Keratinocyte (primary cell): Measurements from ENCODE around the gene MCF2L2. TPM values are rescaled to one million over a fixed set of nuclear protein-coding genes. Genes with fewer than 3 reads are reported as not detected.

Experiments used
- DNase-seq: peaks from one replicate; pipeline ENCODE4 v3.0.0-alpha.2; 2011; ENCODE audit warnings: low read depth, missing footprints, low spot score
- FAIRE-seq: peaks from 2 replicates; lab custom pipeline; 2011; peaks lifted over from hg19 to GRCh38; lab: Jason Lieb, UNC
- H2AFZ ChIP-seq: 2 replicates; pipeline ENCODE4 v1.6.0; 2012; ENCODE audit warnings: low read length, control low read depth, inconsistent platforms; ENCODE audit not compliant: control insufficient read depth
- H3K27ac ChIP-seq: 2 replicates; pipeline ENCODE4 v1.5.1; 2011; ENCODE audit warnings: low read length; ENCODE audit not compliant: control insufficient read depth, insufficient read depth
- H3K27me3 ChIP-seq: 3 replicates; pipeline ENCODE4 v1.6.0; 2011; ENCODE audit warnings: low read length; ENCODE audit not compliant: control insufficient read depth, insufficient read depth; ENCODE audit errors: extremely low read depth
- H3K36me3 ChIP-seq, 2 experiments: 2 replicates in 1 of 2; 3 replicates in 1 of 2; pipeline ENCODE4 v1.5.1; 2011; ENCODE audit warnings: low read length in 2 of 2, mild to moderate bottlenecking in 1 of 2; ENCODE audit not compliant: control insufficient read depth in 2 of 2, insufficient read depth in 2 of 2; ENCODE audit errors: extremely low read depth in 1 of 2
- H3K4me1 ChIP-seq: 3 replicates; pipeline ENCODE4 v1.5.1; 2011; ENCODE audit warnings: low read length; ENCODE audit not compliant: control insufficient read depth, insufficient read depth; ENCODE audit errors: extremely low read depth
- H3K4me2 ChIP-seq: 3 replicates; pipeline ENCODE4 v1.6.0; 2011; ENCODE audit warnings: low read depth, low read length; ENCODE audit not compliant: control insufficient read depth, insufficient read depth; ENCODE audit errors: extremely low read depth
- H3K4me3 ChIP-seq, 3 experiments: fragments of 200-600 bp in 1 of 3; sonication (generic) in 1 of 3; 2 replicates in 2 of 3; 3 replicates in 1 of 3; pipeline ENCODE4 v1.5.1; 2011 to 2016; ENCODE audit warnings: low read length in 3 of 3, mild to moderate bottlenecking in 3 of 3, control low read depth in 2 of 3, inconsistent platforms in 1 of 3, low read depth in 1 of 3, mixed read lengths in 1 of 3, mixed run types in 1 of 3, moderate library complexity in 1 of 3; ENCODE audit not compliant: control insufficient read depth in 2 of 3, insufficient read depth in 2 of 3; ENCODE audit errors: extremely low read depth in 1 of 3
- H3K79me2 ChIP-seq: 2 replicates; pipeline ENCODE4 v1.6.0; 2012; ENCODE audit warnings: low read length; ENCODE audit not compliant: control insufficient read depth, insufficient read depth
- H3K9ac ChIP-seq: 3 replicates; pipeline ENCODE4 v1.6.0; 2011; ENCODE audit warnings: low read length; ENCODE audit not compliant: control insufficient read depth, insufficient read depth; ENCODE audit errors: extremely low read depth
- H3K9me1 ChIP-seq: 3 replicates; pipeline ENCODE4 v1.6.0; 2011; ENCODE audit warnings: low read length; ENCODE audit not compliant: control insufficient read depth, insufficient read depth; ENCODE audit errors: extremely low read depth
- H3K9me3 ChIP-seq: 2 replicates; pipeline ENCODE4 v1.5.1; 2012; ENCODE audit warnings: low read depth, low read length; ENCODE audit not compliant: control insufficient read depth
- H4K20me1 ChIP-seq: 3 replicates; pipeline ENCODE4 v1.6.0; 2011; ENCODE audit warnings: low read length; ENCODE audit not compliant: control insufficient read depth, insufficient read depth; ENCODE audit errors: extremely low read depth
- CTCF ChIP-seq, 3 experiments: IDR thresholded peaks in 1 of 3; conservative IDR thresholded peaks in 1 of 3; optimal IDR thresholded peaks in 1 of 3; 2 replicates in 2 of 3; 3 replicates in 1 of 3; pipeline versions ENCODE3 to v1.5.1; 2011; ENCODE audit warnings: low read length in 3 of 3, mild to moderate bottlenecking in 3 of 3, moderate library complexity in 2 of 3, control low read depth in 1 of 3, inconsistent platforms in 1 of 3; ENCODE audit not compliant: insufficient read depth in 2 of 3; ENCODE audit errors: extremely low read depth in 1 of 3
- EZH2 ChIP-seq: IDR thresholded peaks from one replicate; pipeline ENCODE4 v1.6.1; 2012; ENCODE audit warnings: inconsistent platforms, mild to moderate bottlenecking, low read length, moderate library complexity
- dilution Hi-C: fragments of 300-500 bp; cut with MboI; formaldehyde crosslinking; loops from one replicate; pipeline ENCODE4 v1.7.0; 2020; ENCODE audit warnings: low sequenced_read_pairs; ENCODE audit not compliant: extremely low pct_ligation_motif_present
- polyA plus RNA-seq, 5 experiments: library from polyadenylated mRNA; depleted of rRNA in 3 of 5; stranded (reverse) in 3 of 5; stranded (forward) in 1 of 5; unstranded in 1 of 5; fragments of >200 nt; gene quantifications; 1 replicate in 1 of 5; 2 replicates in 3 of 5; 3 replicates in 1 of 5; pipeline versions ENCODE4 v1.2.1 to v1.2.3, GENCODE V29; 2011 to 2012; ENCODE audit warnings: missing spikeins in 2 of 5, low read depth in 1 of 5, low replicate concordance in 1 of 5

Gene MCF2L2
- polyA plus RNA-seq, 1 donor (not counting 4 experiments of a cell fraction or from before 2014, with no cell fraction given): 0.26 TPM

- Histone ChIP-seq H3K27me3 (no peaks in the 10 kb centered on the region), H3K4me2 (no peak overlapping the region), H2AFZ (no peak overlapping the region), H3K9me1 (no peaks in the 10 kb centered on the region), H3K9ac (no peak overlapping the region), H3K4me1 (no peaks in the 10 kb centered on the region), H4K20me1 (no peaks in the 10 kb centered on the region), H3K4me3 (no peak overlapping the region), H3K27ac (no peak overlapping the region), H3K79me2 (no peaks in the 10 kb centered on the region), H3K9me3 (no peaks in the 10 kb centered on the region), H3K36me3 (no peaks in the 10 kb centered on the region)
- dilution Hi-C loops: no loop called here
- FAIRE-seq (no peak), DNase-seq (no peak)
- TF ChIP-seq EZH2: no peak
- TF ChIP-seq CTCF (optimal IDR thresholded peaks at IDR 0.05 in 1 of 3, IDR thresholded peaks at IDR 0.05 in 1 of 3, conservative IDR thresholded peaks at IDR 0.05 in 1 of 3; ENCODE audit: extremely low read depth in 1 of 3, insufficient read depth in 2 of 3, low read length in 3 of 3): no peak
Observed at GRCh38 chr3:183342824-183343223, 85.6 kb downstream of the MCF2L2 start.

- Histone ChIP-seq H4K20me1 (no peaks in the 10 kb centered on the region), H3K79me2 (no peaks in the 10 kb centered on the region), H3K4me3 (no peak overlapping the region), H3K4me1 (no peaks in the 10 kb centered on the region), H3K9me3 (no peaks in the 10 kb centered on the region), H3K4me2 (no peak overlapping the region), H3K9ac (no peak overlapping the region), H2AFZ (no peak overlapping the region), H3K27ac (no peak overlapping the region), H3K27me3 (no peaks in the 10 kb centered on the region), H3K9me1 (no peaks in the 10 kb centered on the region), H3K36me3 (no peaks in the 10 kb centered on the region)
- FAIRE-seq: peak; percentile 41
- no peak for DNase-seq
- dilution Hi-C loops: no loop called here
- TF ChIP-seq EZH2 (no peak), CTCF (optimal IDR thresholded peaks at IDR 0.05 in 1 of 3, IDR thresholded peaks at IDR 0.05 in 1 of 3, conservative IDR thresholded peaks at IDR 0.05 in 1 of 3; ENCODE audit: extremely low read depth in 1 of 3, insufficient read depth in 2 of 3, low read length in 3 of 3) (no peak)
Observed at GRCh38 chr3:183341545-183342288, 86.7 kb downstream of the MCF2L2 start.
